Heart left ventricle (tissue), 16 donors: ENCODE measurements around the gene SH3RF3. TPM values are rescaled to one million over a fixed set of nuclear protein-coding genes. Genes with fewer than 3 reads are reported as not detected.

Experiments
- ATAC-seq, 4 donors: fragments of 200-7000 bp; cut with Tn5 transposase; one replicate each; pipeline ENCODE4 v1.9.1; 2020 to 2022; ENCODE audit warnings: moderate library complexity in 4 of 4, mild to moderate bottlenecking in 3 of 4, moderate number of reproducible peaks in 1 of 4
- DNase-seq, 5 donors: peaks; one replicate each; pipeline ENCODE4 v3.0.0-alpha.2; 2020
- H3K27ac ChIP-seq, 12 donors: fragments of 200-600 bp; sonication (generic) in 4 of 12; one replicate each; pipeline versions ENCODE4 v1.5.0 to v1.8.0; 2016 to 2022; ENCODE audit warnings: mild to moderate bottlenecking in 2 of 12
- H3K27me3 ChIP-seq, 9 donors: fragments of 200-600 bp; sonication (generic) in 2 of 9; one replicate each; pipeline versions ENCODE4 v1.5.1 to v1.8.0; 2016 to 2022; ENCODE audit warnings: mild to moderate bottlenecking in 3 of 9
- H3K36me3 ChIP-seq, 9 donors: fragments of 200-600 bp; sonication (generic) in 2 of 9; one replicate each; pipeline versions ENCODE4 v1.5.0 to v1.8.0; 2018 to 2022; ENCODE audit warnings: mild to moderate bottlenecking in 2 of 9
- H3K4me1 ChIP-seq, 12 donors: fragments of 200-600 bp; sonication (generic) in 4 of 12; one replicate each; pipeline versions ENCODE4 v1.5.0 to v1.8.0; 2016 to 2022; ENCODE audit warnings: mild to moderate bottlenecking in 3 of 12
- H3K4me3 ChIP-seq, 12 donors: fragments of 200-600 bp; sonication (generic) in 4 of 12; one replicate each; pipeline versions ENCODE4 v1.5.0 to v1.8.0; 2017 to 2022; ENCODE audit warnings: mild to moderate bottlenecking in 9 of 12, moderate library complexity in 4 of 12
- H3K9me3 ChIP-seq, 12 donors: fragments of 200-600 bp; sonication (generic) in 4 of 12; one replicate each; pipeline versions ENCODE4 v1.5.0 to v1.8.0; 2016 to 2022; ENCODE audit warnings: mild to moderate bottlenecking in 1 of 12
- POLR2A ChIP-seq, 2 donors: fragments of 450-650 bp; IDR thresholded peaks; one replicate each; pipeline ENCODE4 v1.6.1; 2017; ENCODE audit warnings: antibody characterized with exemption in 2 of 2, mild to moderate bottlenecking in 2 of 2, moderate library complexity in 2 of 2
- WGBS, 4 donors: extraction: QIAGEN DNeasy Blood & Tissue Kit in 2 of 4; methylation state at CpG; one replicate each; pipeline versions ENCODE4 v1.1.5 to v1.1.7; 2013 to 2018; 5-methylcytosine and 5-hydroxymethylcytosine counted together
- intact Hi-C, 10 donors: fragments of 100-400 bp; cut with DNase I; formaldehyde crosslinking; loops; one replicate each; pipeline versions ENCODE4 v1.11.1 to v1.14.2; 2022
- polyA plus RNA-seq, 2 donors: library from polyadenylated mRNA; stranded (reverse); fragments of 200-250 nt; gene quantifications; one replicate each; pipeline ENCODE4 v1.2.3, GENCODE V29; 2013
- total RNA-seq, 9 donors: library from RNA; depleted of rRNA in 2 of 9; stranded (reverse); fragments of >200 nt in 2 of 9; fragmentation: NEBNext Ultra II Directional in 3 of 9; extraction: Animal tissue kit (Norgen Biotek cat#: 25700) in 3 of 9; gene quantifications; one replicate each; pipeline versions ENCODE4 v1.1.0 to v1.2.4, GENCODE V29; 2016 to 2023
- TF ChIP-seq, protein P1 (sequence below), 12 donors: fragments of 200-600 bp; sonication (generic) in 4 of 12; IDR thresholded peaks; one replicate each; pipeline versions ENCODE4 v1.5.0 to v1.8.0; 2018 to 2022; ENCODE audit warnings: antibody characterized with exemption in 12 of 12, mild to moderate bottlenecking in 5 of 12
- donor health status: ischemic (EF 13 %, LVEDD 7.1; RV severe dilation, severe dysfunction).
- donor health status: healthy with polysubstance abuse.
- donor health status: DM: no; HTN: yes; CAD: no.
- donor health status: DM: no; HTN: no; CAD: no.
- donor health status: ischemic (EF 25% LVEDD 6.9; RV normal size, moderate dysfunction).
- donor health status: ischemic (EF 25% LVEDD 5.7; RV mildly dilated, moderate dysfunction).
- donor health status: healthy.
- donor health status: DM: yes; HTN: yes; CAD: no.
- donor health status: ischemic (EF 35%, LVEDD 5.7; RV mildly dilated, moderate dysfunction).
- donor health status: nonischemic (EF 11% LVEDD 7.7; RV severe dilation, severe dysfunction).
- donor health status: DM: yes; HTN: yes; CAD: no.
- donor health status: PGD.
- donor health status: ischemic (EF 29% LVEDD 5.4; RV normal size, mild dysfunction).
- donor health status: nonischemic (EF 23%, LVEDD 6.1; RV moderate dilation, normal function).

SH3RF3 gene
- total and polyA plus RNA-seq, 11 donors: 5.2 to 15.7 (median 7.9) TPM

GRCh38 chr2:109143214-109144187 lies 14.5 kb downstream of the SH3RF3 start:
- no peaks in the 10 kb centered on the region for H3K27me3 ChIP-seq
- ATAC-seq: no peak
- H3K9me3 ChIP-seq: no peaks in the 10 kb centered on the region
- no peak for TF ChIP-seq POLR2A (IDR thresholded peaks at IDR 0.05)
- TF ChIP-seq, protein P1, sequence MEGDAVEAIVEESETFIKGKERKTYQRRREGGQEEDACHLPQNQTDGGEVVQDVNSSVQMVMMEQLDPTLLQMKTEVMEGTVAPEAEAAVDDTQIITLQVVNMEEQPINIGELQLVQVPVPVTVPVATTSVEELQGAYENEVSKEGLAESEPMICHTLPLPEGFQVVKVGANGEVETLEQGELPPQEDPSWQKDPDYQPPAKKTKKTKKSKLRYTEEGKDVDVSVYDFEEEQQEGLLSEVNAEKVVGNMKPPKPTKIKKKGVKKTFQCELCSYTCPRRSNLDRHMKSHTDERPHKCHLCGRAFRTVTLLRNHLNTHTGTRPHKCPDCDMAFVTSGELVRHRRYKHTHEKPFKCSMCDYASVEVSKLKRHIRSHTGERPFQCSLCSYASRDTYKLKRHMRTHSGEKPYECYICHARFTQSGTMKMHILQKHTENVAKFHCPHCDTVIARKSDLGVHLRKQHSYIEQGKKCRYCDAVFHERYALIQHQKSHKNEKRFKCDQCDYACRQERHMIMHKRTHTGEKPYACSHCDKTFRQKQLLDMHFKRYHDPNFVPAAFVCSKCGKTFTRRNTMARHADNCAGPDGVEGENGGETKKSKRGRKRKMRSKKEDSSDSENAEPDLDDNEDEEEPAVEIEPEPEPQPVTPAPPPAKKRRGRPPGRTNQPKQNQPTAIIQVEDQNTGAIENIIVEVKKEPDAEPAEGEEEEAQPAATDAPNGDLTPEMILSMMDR (IDR thresholded peaks at IDR 0.05): no peak
- no peaks in the 10 kb centered on the region for H3K36me3 ChIP-seq
- no peak overlapping the region for H3K4me3 ChIP-seq
- no peak overlapping the region for H3K27ac ChIP-seq
- intact Hi-C loops: loop anchor here in 1 of 10 donors (5.0 kb wide), 1 partner anchor 59 kb away; no protein-coding TSS in a partner anchor
- DNase-seq: no peak
- peaks cover 0 to 4% (median 0%) of the 10 kb centered on the region in 12 donors for H3K4me1 ChIP-seq
- 92 to 95% (median 94%) methylated on average over 13 of the region's 13 CpGs for WGBS, 4 donors

GRCh38 chr2:109144271-109144670 lies 15.3 kb downstream of the SH3RF3 start:
- ATAC-seq (no peak), DNase-seq (no peak)
- Histone ChIP-seq H3K4me3 (no peak overlapping the region), H3K27me3 (no peaks in the 10 kb centered on the region), H3K4me1 (peaks cover 0 to 9% (median 0%) of the 10 kb centered on the region in 12 donors), H3K9me3 (no peaks in the 10 kb centered on the region), H3K27ac (no peak overlapping the region), H3K36me3 (no peaks in the 10 kb centered on the region)
- 75 to 84% (median 80%) methylated on average over 5 of the region's 5 CpGs for WGBS, 4 donors
- no peak for TF ChIP-seq POLR2A (IDR thresholded peaks at IDR 0.05)
- TF ChIP-seq, protein P1 (IDR thresholded peaks at IDR 0.05): no peak
- intact Hi-C loops: loop anchor here in 1 of 10 donors (5.0 kb wide), 1 partner anchor 58 kb away; no protein-coding TSS in a partner anchor

- ATAC-seq: no peak
- H3K4me3 ChIP-seq: no peak overlapping the region
- no peak for DNase-seq
- intact Hi-C loops: loop anchor here in 1 of 10 donors (5.0 kb wide), 1 partner anchor 58 kb away; no protein-coding TSS in a partner anchor
- H3K9me3 ChIP-seq: no peaks in the 10 kb centered on the region
- no peak for TF ChIP-seq POLR2A (IDR thresholded peaks at IDR 0.05)
- TF ChIP-seq, protein P1 (IDR thresholded peaks at IDR 0.05): no peak
- H3K4me1 ChIP-seq: peaks cover 0 to 14% (median 0%) of the 10 kb centered on the region in 12 donors
- WGBS, 4 donors: 92 to 96% (median 94%) methylated on average over 15 of the region's 15 CpGs
- H3K27ac ChIP-seq: no peak overlapping the region
- H3K36me3 ChIP-seq: no peaks in the 10 kb centered on the region
- no peaks in the 10 kb centered on the region for H3K27me3 ChIP-seq
These were observed 15.7 kb downstream of the SH3RF3 start for GRCh38 chr2:109144721-109145120.

GRCh38 chr2:109145286-109145685 lies 16.3 kb downstream of the SH3RF3 start:
- DNase-seq (no peak), ATAC-seq (no peak)
- intact Hi-C loops: no loop called here
- H3K4me1 ChIP-seq: peaks cover 0 to 15% (median 0%) of the 10 kb centered on the region in 12 donors
- WGBS, 4 donors: 87 to 97% (median 94%) methylated on average over 12 of the region's 12 CpGs
- TF ChIP-seq POLR2A (IDR thresholded peaks at IDR 0.05): no peak
- TF ChIP-seq, protein P1 (IDR thresholded peaks at IDR 0.05): no peak
- H3K4me3 ChIP-seq: no peak overlapping the region
- no peaks in the 10 kb centered on the region for H3K27me3 ChIP-seq
- H3K36me3 ChIP-seq: no peaks in the 10 kb centered on the region
- no peak overlapping the region for H3K27ac ChIP-seq
- H3K9me3 ChIP-seq: no peaks in the 10 kb centered on the region
